ENCODE data around the gene SH3TC1. TPM values are rescaled to one million over a fixed set of nuclear protein-coding genes. Genes with fewer than 3 reads are reported as not detected.
A peak's percentile ranks its signal among the peaks of the same experiment; 100 is the strongest.

Gene SH3TC1
- total RNA-seq, 1 donor from 2014 or later, result 32.1 TPM

- TF ChIP-seq, protein P1, sequence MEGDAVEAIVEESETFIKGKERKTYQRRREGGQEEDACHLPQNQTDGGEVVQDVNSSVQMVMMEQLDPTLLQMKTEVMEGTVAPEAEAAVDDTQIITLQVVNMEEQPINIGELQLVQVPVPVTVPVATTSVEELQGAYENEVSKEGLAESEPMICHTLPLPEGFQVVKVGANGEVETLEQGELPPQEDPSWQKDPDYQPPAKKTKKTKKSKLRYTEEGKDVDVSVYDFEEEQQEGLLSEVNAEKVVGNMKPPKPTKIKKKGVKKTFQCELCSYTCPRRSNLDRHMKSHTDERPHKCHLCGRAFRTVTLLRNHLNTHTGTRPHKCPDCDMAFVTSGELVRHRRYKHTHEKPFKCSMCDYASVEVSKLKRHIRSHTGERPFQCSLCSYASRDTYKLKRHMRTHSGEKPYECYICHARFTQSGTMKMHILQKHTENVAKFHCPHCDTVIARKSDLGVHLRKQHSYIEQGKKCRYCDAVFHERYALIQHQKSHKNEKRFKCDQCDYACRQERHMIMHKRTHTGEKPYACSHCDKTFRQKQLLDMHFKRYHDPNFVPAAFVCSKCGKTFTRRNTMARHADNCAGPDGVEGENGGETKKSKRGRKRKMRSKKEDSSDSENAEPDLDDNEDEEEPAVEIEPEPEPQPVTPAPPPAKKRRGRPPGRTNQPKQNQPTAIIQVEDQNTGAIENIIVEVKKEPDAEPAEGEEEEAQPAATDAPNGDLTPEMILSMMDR (IDR thresholded peaks at IDR 0.05; ENCODE audit: insufficient read depth, low read length, severe bottlenecking), result no peak
- FAIRE-seq (no peak), DNase-seq (ENCODE audit: low read depth) (no peak)
- no peaks in the 10 kb centered on the region for H3K27me3 ChIP-seq (ENCODE audit: control insufficient read depth, insufficient read depth, low read length)
- H3K4me3 ChIP-seq (ENCODE audit: low read depth, low read length), result no peak overlapping the region
- H3K36me3 ChIP-seq (ENCODE audit: control insufficient read depth, insufficient read depth, low read length), result peaks cover 38% of the 10 kb centered on the region
Measured at GRCh38 chr4:8203817-8204216, 4.7 kb downstream of the SH3TC1 start.

GRCh38 chr4:8204576-8205227 is 5.6 kb downstream of the SH3TC1 start:
- H3K27me3 ChIP-seq (ENCODE audit: control insufficient read depth, insufficient read depth, low read length), result no peaks in the 10 kb centered on the region
- no peak for FAIRE-seq
- TF ChIP-seq, protein P1 (IDR thresholded peaks at IDR 0.05; ENCODE audit: insufficient read depth, low read length, severe bottlenecking), result no peak
- H3K36me3 ChIP-seq (ENCODE audit: control insufficient read depth, insufficient read depth, low read length), result peaks cover 46% of the 10 kb centered on the region
- no peak overlapping the region for H3K4me3 ChIP-seq (ENCODE audit: low read depth, low read length)
- DNase-seq (ENCODE audit: low read depth), result no peak

DNA sequence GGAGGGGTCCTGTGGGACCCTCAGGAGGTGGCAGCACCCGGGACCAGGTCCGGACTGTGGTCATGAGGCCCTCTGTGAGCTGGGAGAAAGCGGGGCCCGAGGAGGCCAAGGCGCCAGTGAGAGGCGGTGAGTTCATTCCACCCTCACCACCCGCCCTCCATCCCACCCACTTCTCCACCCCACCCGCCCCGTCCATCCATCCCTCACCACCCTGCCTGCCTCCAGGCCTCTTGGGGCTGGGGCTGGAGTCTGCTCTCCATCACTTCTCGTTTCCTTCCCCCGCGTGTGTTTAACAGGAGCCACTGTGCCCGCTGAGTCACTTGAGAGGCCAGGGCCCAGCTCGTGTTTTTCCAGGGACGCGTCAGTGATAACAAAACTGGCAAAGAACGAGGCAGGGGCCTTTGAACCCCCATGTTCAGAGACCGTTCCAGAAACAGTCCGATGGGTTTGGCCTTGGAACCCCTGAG is 6.2 kb downstream of the SH3TC1 start:
- no peak for DNase-seq (ENCODE audit: low read depth)
- no peak overlapping the region for H3K4me3 ChIP-seq (ENCODE audit: low read depth, low read length)
- peaks cover 45% of the 10 kb centered on the region for H3K36me3 ChIP-seq (ENCODE audit: control insufficient read depth, insufficient read depth, low read length)
- no peaks in the 10 kb centered on the region for H3K27me3 ChIP-seq (ENCODE audit: control insufficient read depth, insufficient read depth, low read length)
- TF ChIP-seq, protein P1 (IDR thresholded peaks at IDR 0.05; ENCODE audit: insufficient read depth, low read length, severe bottlenecking), result no peak
- FAIRE-seq, result no peak

- TF ChIP-seq, protein P1 (IDR thresholded peaks at IDR 0.05; ENCODE audit: insufficient read depth, low read length, severe bottlenecking), result no peak
- DNase-seq (ENCODE audit: low read depth) (peak; percentile 90), FAIRE-seq (peak; percentile 84)
- Histone ChIP-seq H3K4me3 (ENCODE audit: low read depth, low read length) (no peak overlapping the region), H3K36me3 (ENCODE audit: control insufficient read depth, insufficient read depth, low read length) (peaks cover 44% of the 10 kb centered on the region), H3K27me3 (ENCODE audit: control insufficient read depth, insufficient read depth, low read length) (no peaks in the 10 kb centered on the region)
Measured at GRCh38 chr4:8205749-8206611, 6.9 kb downstream of the SH3TC1 start.

- FAIRE-seq (no peak), DNase-seq (ENCODE audit: low read depth) (no peak)
- H3K4me3 ChIP-seq (ENCODE audit: low read depth, low read length), result no peak overlapping the region
- TF ChIP-seq, protein P1 (IDR thresholded peaks at IDR 0.05; ENCODE audit: insufficient read depth, low read length, severe bottlenecking), result no peak
- no peaks in the 10 kb centered on the region for H3K27me3 ChIP-seq (ENCODE audit: control insufficient read depth, insufficient read depth, low read length)
- H3K36me3 ChIP-seq (ENCODE audit: control insufficient read depth, insufficient read depth, low read length), result peaks cover 36% of the 10 kb centered on the region
Measured at GRCh38 chr4:8207314-8207713, 8.2 kb downstream of the SH3TC1 start.

All from bronchial epithelial cell (primary cell).